ENCODE data around the gene ELMO3.
A peak's percentile ranks its signal among the peaks of the same experiment; 100 is the strongest.

The ELMO3 gene

GRCh38 chr16:67230809-67231660, 32.1 kb downstream of the ELMO3 start:
- Histone ChIP-seq H3K27ac (ENCODE audit: low read length) (no peak overlapping the region), H3K27me3 (ENCODE audit: insufficient read depth, low read length) (no peaks in the 10 kb centered on the region), H3K4me3 (ENCODE audit: low read length) (no peak overlapping the region), H3K9me3 (ENCODE audit: insufficient read depth, low read depth, low read length) (no peaks in the 10 kb centered on the region), H3K4me1 (ENCODE audit: insufficient read depth, low read length) (no peaks in the 10 kb centered on the region; the same call in 1 of the 2 replicates), H3K36me3 (ENCODE audit: insufficient read depth, low read depth, low read length) (peaks cover 65% of the 10 kb centered on the region), H3K9ac (ENCODE audit: low read depth, low read length) (no peak overlapping the region)

- Histone ChIP-seq H3K27me3 (ENCODE audit: insufficient read depth, low read length) (no peaks in the 10 kb centered on the region), H3K4me1 (ENCODE audit: insufficient read depth, low read length) (no peaks in the 10 kb centered on the region), H3K36me3 (ENCODE audit: insufficient read depth, low read depth, low read length) (peaks cover 80% of the 10 kb centered on the region), H3K9ac (ENCODE audit: low read depth, low read length) (no peak overlapping the region), H3K4me3 (ENCODE audit: low read length) (no peak overlapping the region), H3K27ac (ENCODE audit: low read length) (no peak overlapping the region), H3K9me3 (ENCODE audit: insufficient read depth, low read depth, low read length) (no peaks in the 10 kb centered on the region)
These were observed 34.7 kb downstream of the ELMO3 start for GRCh38 chr16:67233596-67233995.

GRCh38 chr16:67234180-67234597, 35.3 kb downstream of the ELMO3 start:
- Histone ChIP-seq H3K4me3 (ENCODE audit: low read length) (no peak overlapping the region), H3K27ac (ENCODE audit: low read length) (no peak overlapping the region), H3K9me3 (ENCODE audit: insufficient read depth, low read depth, low read length) (no peaks in the 10 kb centered on the region), H3K4me1 (ENCODE audit: insufficient read depth, low read length) (no peaks in the 10 kb centered on the region), H3K27me3 (ENCODE audit: insufficient read depth, low read length) (no peaks in the 10 kb centered on the region), H3K36me3 (ENCODE audit: insufficient read depth, low read depth, low read length) (peaks cover 80% of the 10 kb centered on the region), H3K9ac (ENCODE audit: low read depth, low read length) (no peak overlapping the region)

- peaks cover 68% of the 10 kb centered on the region for H3K36me3 ChIP-seq (ENCODE audit: insufficient read depth, low read depth, low read length)
- H3K4me1 ChIP-seq (ENCODE audit: insufficient read depth, low read length), result no peaks in the 10 kb centered on the region
- H3K4me3 ChIP-seq (ENCODE audit: low read length), result no peak overlapping the region
- H3K9ac ChIP-seq (ENCODE audit: low read depth, low read length), result no peak overlapping the region
- no peaks in the 10 kb centered on the region for H3K27me3 ChIP-seq (ENCODE audit: insufficient read depth, low read length)
- H3K9me3 ChIP-seq (ENCODE audit: insufficient read depth, low read depth, low read length), result no peaks in the 10 kb centered on the region
- no peak overlapping the region for H3K27ac ChIP-seq (ENCODE audit: low read length)
These were observed 37.1 kb downstream of the ELMO3 start for GRCh38 chr16:67235816-67236562.

- H3K9ac ChIP-seq (ENCODE audit: low read depth, low read length), result no peak overlapping the region
- H3K36me3 ChIP-seq (ENCODE audit: insufficient read depth, low read depth, low read length), result peaks cover 61% of the 10 kb centered on the region
These were observed 37.8 kb downstream of the ELMO3 start for GRCh38 chr16:67236563-67237395.

GRCh38 chr16:67237396-67238277, 38.7 kb downstream of the ELMO3 start:
- Histone ChIP-seq H3K27me3 (ENCODE audit: insufficient read depth, low read length) (no peaks in the 10 kb centered on the region), H3K9ac (ENCODE audit: low read depth, low read length) (no peak overlapping the region), H3K4me3 (ENCODE audit: low read length) (no peak overlapping the region), H3K9me3 (ENCODE audit: insufficient read depth, low read depth, low read length) (no peaks in the 10 kb centered on the region), H3K36me3 (ENCODE audit: insufficient read depth, low read depth, low read length) (peaks cover 58% of the 10 kb centered on the region), H3K4me1 (ENCODE audit: insufficient read depth, low read length) (peaks cover 6% of the 10 kb centered on the region; the same call in 1 of the 2 replicates), H3K27ac (ENCODE audit: low read length) (no peak overlapping the region)

More at GRCh38 chr16:67236563-67237395, 37.8 kb downstream of the ELMO3 start:
- Histone ChIP-seq H3K4me1 (ENCODE audit: insufficient read depth, low read length) (peaks cover 5% of the 10 kb centered on the region; the same call in 1 of the 2 replicates), H3K27me3 (ENCODE audit: insufficient read depth, low read length) (no peaks in the 10 kb centered on the region), H3K27ac (ENCODE audit: low read length) (no peak overlapping the region), H3K4me3 (ENCODE audit: low read length) (no peak overlapping the region), H3K9me3 (ENCODE audit: insufficient read depth, low read depth, low read length) (no peaks in the 10 kb centered on the region)

- no peak overlapping the region for H3K27ac ChIP-seq (ENCODE audit: low read length)
- no peaks in the 10 kb centered on the region for H3K27me3 ChIP-seq (ENCODE audit: insufficient read depth, low read length)
- peaks cover 57% of the 10 kb centered on the region for H3K36me3 ChIP-seq (ENCODE audit: insufficient read depth, low read depth, low read length)
- H3K4me1 ChIP-seq (ENCODE audit: insufficient read depth, low read length), result peaks cover 6% of the 10 kb centered on the region; the same call in 1 of the 2 replicates
- no peak overlapping the region for H3K4me3 ChIP-seq (ENCODE audit: low read length)
- no peaks in the 10 kb centered on the region for H3K9me3 ChIP-seq (ENCODE audit: insufficient read depth, low read depth, low read length)
- no peak overlapping the region for H3K9ac ChIP-seq (ENCODE audit: low read depth, low read length)
These were observed 39.3 kb downstream of the ELMO3 start for GRCh38 chr16:67238278-67238575.

GRCh38 chr16:67238806-67239470, 40.0 kb downstream of the ELMO3 start:
- Histone ChIP-seq H3K4me1 (ENCODE audit: insufficient read depth, low read length) (peaks cover 6% of the 10 kb centered on the region; the same call in 1 of the 2 replicates), H3K27me3 (ENCODE audit: insufficient read depth, low read length) (no peaks in the 10 kb centered on the region), H3K4me3 (ENCODE audit: low read length) (no peak overlapping the region), H3K9ac (ENCODE audit: low read depth, low read length) (no peak overlapping the region), H3K9me3 (ENCODE audit: insufficient read depth, low read depth, low read length) (no peaks in the 10 kb centered on the region), H3K27ac (ENCODE audit: low read length) (no peak overlapping the region), H3K36me3 (ENCODE audit: insufficient read depth, low read depth, low read length) (peaks cover 52% of the 10 kb centered on the region)

GRCh38 chr16:67240506-67240905, 41.6 kb downstream of the ELMO3 start:
- Histone ChIP-seq H3K9me3 (ENCODE audit: insufficient read depth, low read depth, low read length) (no peaks in the 10 kb centered on the region), H3K36me3 (ENCODE audit: insufficient read depth, low read depth, low read length) (peaks cover 39% of the 10 kb centered on the region), H3K27me3 (ENCODE audit: insufficient read depth, low read length) (no peaks in the 10 kb centered on the region), H3K4me3 (ENCODE audit: low read length) (no peak overlapping the region), H3K4me1 (ENCODE audit: insufficient read depth, low read length) (peaks cover 14% of the 10 kb centered on the region), H3K9ac (ENCODE audit: low read depth, low read length) (no peak overlapping the region), H3K27ac (ENCODE audit: low read length) (no peak overlapping the region)

GRCh38 chr16:67241008-67241900, 42.3 kb downstream of the ELMO3 start:
- Histone ChIP-seq H3K9ac (ENCODE audit: low read depth, low read length) (peak overlapping the region; percentile 62; the same call in 1 of the 2 replicates), H3K27ac (ENCODE audit: low read length) (peak overlapping the region; percentile 7), H3K27me3 (ENCODE audit: insufficient read depth, low read length) (no peaks in the 10 kb centered on the region), H3K36me3 (ENCODE audit: insufficient read depth, low read depth, low read length) (peaks cover 32% of the 10 kb centered on the region), H3K4me3 (ENCODE audit: low read length) (no peak overlapping the region), H3K9me3 (ENCODE audit: insufficient read depth, low read depth, low read length) (no peaks in the 10 kb centered on the region), H3K4me1 (ENCODE audit: insufficient read depth, low read length) (peaks cover 17% of the 10 kb centered on the region)

Measured in iPS-20b (cell line).